ENCODE measurements around the gene KCNK3.

- TF ChIP-seq MYC (IDR thresholded peaks at IDR 0.05; ENCODE audit: insufficient read depth, insufficient read length, insufficient replicate concordance, low read length, severe bottlenecking) (no peak), CTCF (IDR thresholded peaks at IDR 0.05 in 2 of 3, conservative IDR thresholded peaks at IDR 0.05 in 1 of 3; ENCODE audit: control insufficient read depth in 2 of 3, extremely low read depth in 1 of 3, insufficient read depth in 1 of 3, low read depth in 3 of 3, low read length in 3 of 3) (no peak), RB1 (IDR thresholded peaks at IDR 0.05; ENCODE audit: borderline replicate concordance) (no peak), FOXM1 (IDR thresholded peaks at IDR 0.05; ENCODE audit: low read depth, low read length) (no peak), POLR2A (IDR thresholded peaks at IDR 0.05; ENCODE audit: low read depth, low read length) (no peak), EP300 (IDR thresholded peaks at IDR 0.05; ENCODE audit: borderline replicate concordance in 1 of 2, control insufficient read depth in 1 of 2, low read depth in 2 of 2, low read length in 2 of 2) (no peak), HDAC2 (IDR thresholded peaks at IDR 0.05) (no peak), USF2 (IDR thresholded peaks at IDR 0.05; ENCODE audit: borderline replicate concordance, low read depth, low read length) (no peak), MXI1 (IDR thresholded peaks at IDR 0.05; ENCODE audit: low read depth, low read length) (no peak), MTA2 (IDR thresholded peaks at IDR 0.05; ENCODE audit: low read depth) (no peak), CREB1 (IDR thresholded peaks at IDR 0.05; ENCODE audit: low read depth) (no peak)
Observed at GRCh38 chr2:26645762-26646161, 46.8 kb upstream of the KCNK3 start.
